HG03558 (cell line): ENCODE results near the gene LSR.

ENCODE experiments used
- ATAC-seq: cut with Tn5 transposase; IDR thresholded peaks from one replicate; pipeline ENCODE4 v1.9.1; 2021; ENCODE audit warnings: moderate number of reproducible peaks; ENCODE audit not compliant: unreplicated experiment; ENCODE audit errors: extremely low read depth

Gene LSR

GRCh38 chr19:35266520-35267352, 17.9 kb downstream of the LSR start:
- no peak for ATAC-seq

GRCh38 chr19:35267353-35267817, 18.6 kb downstream of the LSR start:
- no peak for ATAC-seq

- ATAC-seq = peak; percentile 9
These were observed 19.2 kb downstream of the LSR start for GRCh38 chr19:35267818-35268535.

- ATAC-seq = peak; percentile 3
These were observed 20.0 kb downstream of the LSR start, which contains the start of gene USF2 for GRCh38 chr19:35268536-35269437. Gene USF2 (plus strand): TSS chr19:35268962. CDS start chr19:35269102, 140 bp downstream.

GRCh38 chr19:35269438-35270117, 20.8 kb downstream of the LSR start:
- ATAC-seq = peak; percentile 31

GRCh38 chr19:35270381-35270811, 21.6 kb downstream of the LSR start:
- ATAC-seq = no peak

- ATAC-seq = no peak
These were observed 22.7 kb downstream of the LSR start for GRCh38 chr19:35271546-35271945.

GRCh38 chr19:35272122-35272719, 23.4 kb downstream of the LSR start:
- ATAC-seq = no peak

GRCh38 chr19:35272954-35273649, 24.3 kb downstream of the LSR start:
- ATAC-seq = no peak

- no peak for ATAC-seq
These were observed 25.0 kb downstream of the LSR start for GRCh38 chr19:35273686-35274259.

GRCh38 chr19:35274323-35274722, 25.5 kb downstream of the LSR start:
- ATAC-seq = no peak

GRCh38 chr19:35276706-35277281, 28.0 kb downstream of the LSR start:
- ATAC-seq = no peak

- no peak for ATAC-seq
These were observed 29.9 kb downstream of the LSR start for GRCh38 chr19:35278578-35279284.

GRCh38 chr19:35279374-35279773, 30.6 kb downstream of the LSR start:
- no peak for ATAC-seq

GRCh38 chr19:35279985-35280821, 31.4 kb downstream of the LSR start:
- no peak for ATAC-seq

- no peak for ATAC-seq
These were observed 32.5 kb downstream of the LSR start for GRCh38 chr19:35281303-35281702.
